ENCODE measurements around the gene GABRR3. TPM values are rescaled to one million over a fixed set of nuclear protein-coding genes. Genes with fewer than 3 reads are reported as not detected.

The GABRR3 gene
- polyA plus RNA-seq, 3 donors: not detected

- Histone ChIP-seq H3K27ac (ENCODE audit: low read depth in 1 of 2, low read length in 2 of 2) (no peak overlapping the region), H4K20me1 (ENCODE audit: insufficient read depth, low read length) (no peaks in the 10 kb centered on the region), H3K36me3 (replicated peaks in 1 of 2; ENCODE audit: control insufficient read depth in 1 of 2, insufficient read depth in 2 of 2, low read length in 2 of 2) (peaks cover 90 to 93% of the 10 kb centered on the region in 2 donors), H2AFZ (ENCODE audit: insufficient read depth, low read depth, low read length, poor library complexity, severe bottlenecking) (no peak overlapping the region), H3K27me3 (ENCODE audit: control insufficient read depth in 2 of 2, insufficient read depth in 2 of 2, low read length in 2 of 2) (no peaks in the 10 kb centered on the region), H3K9ac (ENCODE audit: insufficient read depth, low read length, poor library complexity, severe bottlenecking) (no peak overlapping the region), H3K4me1 (ENCODE audit: control insufficient read depth in 1 of 2, insufficient read depth in 2 of 2, low read length in 2 of 2) (no peaks in the 10 kb centered on the region), H3K79me2 (ENCODE audit: insufficient read depth, low read length) (no peaks in the 10 kb centered on the region), H3K9me3 (replicated peaks in 1 of 2; ENCODE audit: control insufficient read depth in 1 of 2, insufficient read depth in 1 of 2, low read length in 2 of 2) (no peaks in the 10 kb centered on the region), H3K4me2 (replicated peaks; ENCODE audit: extremely low read depth, low read length, poor library complexity, severe bottlenecking) (no peak overlapping the region), H3K4me3 (replicated peaks in 1 of 3; ENCODE audit: low read depth in 2 of 3, low read length in 3 of 3) (no peak overlapping the region)
- DNase-seq: no peak
- no peak for TF ChIP-seq CTCF (IDR thresholded peaks at IDR 0.05)
- Mint-ChIP-seq H3K4me1 (no peaks in the 10 kb centered on the region), H3K9me3 (peaks cover 0 to 3% (median 0%) of the 10 kb centered on the region in 7 donors), H3K27me3 (ENCODE audit: low read depth in 3 of 3) (no peaks in the 10 kb centered on the region), H3K4me3 (no peak overlapping the region), H3K36me3 (peaks cover 63 to 77% of the 10 kb centered on the region in 2 donors), H3K27ac (no peak overlapping the region)
- WGBS (ENCODE audit: insufficient coverage): no CpG with 5 or more reads among the region's 4 CpGs
- intact Hi-C loops (cut with micrococcal nuclease): no loop called here
Observed at GRCh38 chr3:97942801-97943546, 92.1 kb downstream of the GABRR3 start.

- TF ChIP-seq CTCF (IDR thresholded peaks at IDR 0.05): no peak
- no peak overlapping the region for H3K4me3 Mint-ChIP-seq
- no peak overlapping the region for H3K9ac ChIP-seq (ENCODE audit: insufficient read depth, low read length, poor library complexity, severe bottlenecking)
- no peaks in the 10 kb centered on the region for H3K9me3 ChIP-seq (replicated peaks in 1 of 2; ENCODE audit: control insufficient read depth in 1 of 2, insufficient read depth in 1 of 2, low read length in 2 of 2)
- no peaks in the 10 kb centered on the region for H3K27me3 Mint-ChIP-seq (ENCODE audit: low read depth in 3 of 3)
- H3K4me1 ChIP-seq (ENCODE audit: control insufficient read depth in 1 of 2, insufficient read depth in 2 of 2, low read length in 2 of 2): no peaks in the 10 kb centered on the region
- peaks cover 0 to 3% (median 0%) of the 10 kb centered on the region in 7 donors for H3K9me3 Mint-ChIP-seq
- no peaks in the 10 kb centered on the region for H4K20me1 ChIP-seq (ENCODE audit: insufficient read depth, low read length)
- H3K36me3 ChIP-seq (replicated peaks in 1 of 2; ENCODE audit: control insufficient read depth in 1 of 2, insufficient read depth in 2 of 2, low read length in 2 of 2): peaks cover 80 to 93% of the 10 kb centered on the region in 2 donors
- peaks cover 63 to 78% of the 10 kb centered on the region in 2 donors for H3K36me3 Mint-ChIP-seq
- H2AFZ ChIP-seq (ENCODE audit: insufficient read depth, low read depth, low read length, poor library complexity, severe bottlenecking): no peak overlapping the region
- intact Hi-C loops (cut with micrococcal nuclease): no loop called here
- no peak overlapping the region for H3K27ac Mint-ChIP-seq
- DNase-seq: no peak
- WGBS (ENCODE audit: insufficient coverage): no CpG with 5 or more reads among the region's 1 CpG
- no peaks in the 10 kb centered on the region for H3K27me3 ChIP-seq (ENCODE audit: control insufficient read depth in 2 of 2, insufficient read depth in 2 of 2, low read length in 2 of 2)
- H3K79me2 ChIP-seq (ENCODE audit: insufficient read depth, low read length): no peaks in the 10 kb centered on the region
- H3K4me3 ChIP-seq (replicated peaks in 1 of 3; ENCODE audit: low read depth in 2 of 3, low read length in 3 of 3): no peak overlapping the region
- no peak overlapping the region for H3K27ac ChIP-seq (ENCODE audit: low read depth in 1 of 2, low read length in 2 of 2)
- no peaks in the 10 kb centered on the region for H3K4me1 Mint-ChIP-seq
- no peak overlapping the region for H3K4me2 ChIP-seq (replicated peaks; ENCODE audit: extremely low read depth, low read length, poor library complexity, severe bottlenecking)
Observed at GRCh38 chr3:97940034-97940433, 95.1 kb downstream of the GABRR3 start.
